GM21717 (cell line): ENCODE measurements around the gene DNAH3.
"Not testable (repeated sequence)": the region's sequence is repeated elsewhere in the genome, so short reads cannot be mapped to it uniquely, and the experiment has no call there.

Experiments used
- ATAC-seq: cut with Tn5 transposase; IDR thresholded peaks from one replicate; pipeline ENCODE4 v1.9.1; 2021; ENCODE audit warnings: mild to moderate bottlenecking, moderate library complexity; ENCODE audit not compliant: unreplicated experiment

Gene DNAH3

GRCh38 chr16:20945575-20945875 is 205.1 kb downstream of the DNAH3 start:
- not testable (repeated sequence) for ATAC-seq

GRCh38 chr16:20944861-20945574 is 205.6 kb downstream of the DNAH3 start:
- ATAC-seq = no peak

GRCh38 chr16:20942256-20942655 is 208.4 kb downstream of the DNAH3 start:
- no peak for ATAC-seq

GRCh38 chr16:20941636-20941926 is 209.1 kb downstream of the DNAH3 start:
- no peak for ATAC-seq

- ATAC-seq = no peak
These were observed 209.6 kb downstream of the DNAH3 start for GRCh38 chr16:20940871-20941635.

GRCh38 chr16:20939611-20940010 is 211.0 kb downstream of the DNAH3 start:
- ATAC-seq = no peak

- no peak for ATAC-seq
These were observed 212.2 kb downstream of the DNAH3 start for GRCh38 chr16:20938426-20938825.

- ATAC-seq = no peak
These were observed 212.9 kb downstream of the DNAH3 start for GRCh38 chr16:20937736-20938135.

GRCh38 chr16:20933589-20933988 is 217.1 kb downstream of the DNAH3 start:
- ATAC-seq = no peak

- ATAC-seq = no peak
These were observed 219.5 kb downstream of the DNAH3 start for GRCh38 chr16:20931066-20931600.

GRCh38 chr16:20930365-20930690 is 220.3 kb downstream of the DNAH3 start:
- ATAC-seq = no peak

GRCh38 chr16:20929676-20930364 is 220.8 kb downstream of the DNAH3 start:
- not testable (repeated sequence) for ATAC-seq

GRCh38 chr16:20928774-20929411 is 221.8 kb downstream of the DNAH3 start:
- ATAC-seq = no peak

- no peak for ATAC-seq
These were observed 224.9 kb downstream of the DNAH3 start for GRCh38 chr16:20925751-20926150.

- no peak for ATAC-seq
These were observed 226.8 kb downstream of the DNAH3 start for GRCh38 chr16:20923876-20924275.

- no peak for ATAC-seq
These were observed 229.8 kb downstream of the DNAH3 start for GRCh38 chr16:20920799-20921198.

GRCh38 chr16:20920091-20920490 is 230.6 kb downstream of the DNAH3 start:
- ATAC-seq = no peak

GRCh38 chr16:20918486-20919239 is 232.0 kb downstream of the DNAH3 start:
- ATAC-seq = no peak

- no peak for ATAC-seq
These were observed 233.7 kb downstream of the DNAH3 start for GRCh38 chr16:20916942-20917341.

- ATAC-seq = no peak
These were observed 234.4 kb downstream of the DNAH3 start for GRCh38 chr16:20916289-20916688.

- ATAC-seq = no peak
These were observed 239.3 kb downstream of the DNAH3 start for GRCh38 chr16:20911361-20911760.
